GM10847 (cell line): Measurements from ENCODE around the gene SNX25.

Experiments
- POLR2A ChIP-seq: IDR thresholded peaks from 2 replicates; pipeline ENCODE4 v1.6.1; 2011; ENCODE audit not compliant: insufficient read length; ENCODE audit errors: extremely low read depth

Gene SNX25

DNA sequence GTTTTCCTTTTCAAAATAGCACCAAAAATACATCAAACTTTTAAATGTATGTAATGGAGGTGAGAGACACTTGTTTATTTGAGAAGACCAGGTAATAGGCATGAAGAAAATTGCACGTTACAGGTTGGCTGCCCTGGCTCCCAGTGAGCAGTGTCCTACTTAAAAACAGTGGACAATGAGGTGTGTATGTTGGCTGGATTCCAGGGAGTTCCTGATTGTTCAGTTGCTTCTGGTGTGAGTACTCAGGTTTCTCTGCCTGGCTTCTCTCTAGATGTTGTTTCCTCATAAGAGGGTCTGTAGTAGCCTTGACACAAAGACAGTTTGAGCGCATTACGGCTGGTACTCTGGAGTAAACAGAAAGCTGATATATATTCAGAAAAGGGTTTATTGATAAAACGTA, 29.4 kb downstream of the SNX25 start:
- TF ChIP-seq POLR2A: no peak

DNA sequence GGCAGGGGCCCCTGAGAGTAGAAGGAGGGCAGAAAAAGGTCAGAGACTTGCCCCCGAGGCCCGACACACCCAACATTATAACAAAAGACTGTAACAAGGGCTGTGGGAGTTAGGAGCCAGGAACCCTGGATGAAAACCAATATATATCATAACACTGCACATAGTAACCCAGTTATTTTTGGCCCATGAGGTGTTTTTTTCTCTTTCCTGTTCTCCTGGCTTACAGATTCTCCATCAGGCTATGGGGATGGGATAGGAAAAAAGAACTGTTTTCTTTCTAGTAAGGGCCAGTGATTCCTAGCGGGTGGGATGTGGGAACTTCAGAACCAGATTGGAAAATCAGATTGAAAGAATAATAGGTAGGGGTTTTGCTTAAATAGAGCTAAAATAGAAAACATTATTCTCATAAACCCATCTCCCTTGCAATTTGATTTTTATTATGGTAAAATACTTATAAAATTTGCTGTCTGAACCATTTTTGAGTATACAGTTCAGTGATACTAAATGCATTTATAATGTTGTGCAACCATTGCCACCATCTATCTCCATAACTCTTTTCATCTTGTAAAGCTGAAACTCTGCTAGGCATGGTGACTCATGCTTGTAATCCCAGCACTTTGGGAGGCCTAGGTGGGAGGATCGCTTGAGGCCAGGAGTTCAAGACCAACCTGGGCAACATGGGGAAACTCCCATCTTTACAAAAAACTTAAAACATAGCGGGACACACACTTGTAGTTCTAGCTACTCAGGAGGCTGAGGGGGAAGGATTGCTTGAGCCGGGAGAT, 33.5 kb downstream of the SNX25 start:
- TF ChIP-seq POLR2A: no peak

DNA sequence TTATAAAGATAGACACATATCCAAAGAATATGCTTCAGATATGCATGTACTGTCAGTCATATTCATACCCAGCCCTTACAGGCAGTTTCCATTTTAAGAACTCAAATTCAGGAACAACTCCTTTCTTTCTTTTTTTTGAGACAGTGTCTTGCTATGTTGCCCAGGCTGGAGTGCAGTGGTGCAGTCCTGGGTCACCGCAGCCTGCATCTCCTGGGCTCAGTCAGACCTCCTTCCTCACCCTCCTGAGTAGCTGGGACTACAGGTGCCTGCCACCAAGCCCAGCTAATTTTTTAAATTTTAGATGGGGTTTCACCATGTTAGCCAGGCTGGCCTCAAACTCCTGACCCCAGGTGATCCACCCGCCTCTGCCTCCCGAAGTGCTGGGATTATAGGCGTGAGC, 34.5 kb downstream of the SNX25 start:
- no peak for TF ChIP-seq POLR2A

DNA sequence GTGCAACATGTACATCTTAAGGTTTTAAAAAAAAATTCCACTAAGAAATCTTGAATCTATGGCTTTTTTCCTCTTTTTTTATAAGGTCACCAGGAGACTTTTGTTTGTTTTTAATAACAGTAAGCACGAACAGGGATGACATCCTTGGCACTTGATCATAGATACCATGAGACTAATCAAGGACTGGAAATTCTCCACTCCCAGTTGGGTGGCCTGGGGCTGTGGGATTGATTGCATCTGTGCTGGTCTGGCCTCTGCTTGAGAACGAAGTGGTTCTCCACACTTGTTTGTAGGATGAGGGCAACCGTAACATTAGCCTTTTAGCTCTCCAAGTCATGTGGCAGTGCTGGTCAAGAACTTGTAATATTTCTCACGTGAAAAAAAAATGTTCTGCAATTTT, 35.4 kb downstream of the SNX25 start:
- TF ChIP-seq POLR2A: no peak

DNA sequence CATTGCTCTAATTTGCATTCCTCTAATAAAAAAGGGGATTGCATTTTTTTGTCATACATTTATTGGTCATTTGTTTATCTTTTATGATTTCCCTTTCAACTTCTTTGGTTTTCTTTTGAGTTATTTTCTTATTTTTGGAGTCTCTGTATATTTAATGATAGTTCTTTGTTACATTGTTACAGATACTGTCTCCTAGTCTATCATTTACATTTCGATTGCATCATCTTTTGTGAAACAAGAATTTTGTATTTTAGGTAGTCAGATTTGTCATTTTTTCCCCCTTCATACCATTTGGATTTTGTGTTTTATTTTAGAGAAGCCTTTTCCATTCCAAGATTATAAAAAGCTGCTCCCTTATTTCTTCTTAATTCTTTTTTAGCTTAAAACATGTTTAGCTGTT, 37.1 kb downstream of the SNX25 start:
- TF ChIP-seq POLR2A: no peak

DNA sequence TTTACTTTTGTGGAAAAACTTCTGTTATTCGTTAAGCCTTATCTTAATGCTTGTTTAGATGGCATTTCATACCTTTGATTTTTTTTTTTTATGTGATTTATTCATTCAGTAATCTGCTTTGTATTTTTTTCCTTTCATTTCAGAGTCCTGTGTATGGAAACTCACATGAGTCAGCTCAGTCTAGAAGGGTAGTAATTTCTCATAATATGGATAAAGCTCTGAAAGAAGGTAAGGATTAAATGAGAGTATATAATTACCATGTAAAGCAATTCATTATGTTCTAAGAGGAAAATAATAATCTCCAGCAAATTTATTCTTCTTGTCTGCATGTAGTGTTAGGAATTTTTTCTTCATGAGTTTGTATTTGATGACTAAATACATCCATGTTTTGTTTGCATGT, 37.8 kb downstream of the SNX25 start:
- TF ChIP-seq POLR2A: no peak

DNA sequence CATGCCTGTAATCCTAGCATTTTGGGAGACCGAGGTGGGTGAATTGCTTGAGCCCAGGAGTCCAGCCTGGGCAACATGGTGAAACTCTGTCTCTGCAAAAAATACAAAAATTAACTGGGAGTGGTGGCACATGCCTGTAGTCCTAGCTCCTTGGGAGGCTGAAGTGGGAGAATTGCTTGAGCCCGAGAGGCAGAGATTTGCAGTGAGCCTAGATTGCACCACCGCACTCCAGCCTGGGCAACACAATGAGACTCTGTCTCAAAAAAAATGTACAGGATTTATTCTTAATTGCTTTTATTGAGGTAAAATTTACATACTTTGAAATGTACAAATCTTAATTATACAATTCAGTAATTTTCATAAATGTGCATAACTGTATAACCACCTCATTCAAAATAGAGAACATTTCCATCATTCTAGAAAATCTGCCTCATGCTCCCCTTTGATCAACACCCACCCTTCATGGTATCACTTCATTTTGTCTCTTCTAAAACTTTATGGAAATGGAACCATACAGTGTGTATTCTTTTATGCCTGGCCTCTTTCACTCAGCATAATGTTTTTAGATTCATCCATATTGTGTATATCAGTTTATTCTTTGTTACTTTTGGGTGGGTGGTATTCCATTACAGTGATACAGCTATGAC, 39.1 kb downstream of the SNX25 start:
- TF ChIP-seq POLR2A: no peak

DNA sequence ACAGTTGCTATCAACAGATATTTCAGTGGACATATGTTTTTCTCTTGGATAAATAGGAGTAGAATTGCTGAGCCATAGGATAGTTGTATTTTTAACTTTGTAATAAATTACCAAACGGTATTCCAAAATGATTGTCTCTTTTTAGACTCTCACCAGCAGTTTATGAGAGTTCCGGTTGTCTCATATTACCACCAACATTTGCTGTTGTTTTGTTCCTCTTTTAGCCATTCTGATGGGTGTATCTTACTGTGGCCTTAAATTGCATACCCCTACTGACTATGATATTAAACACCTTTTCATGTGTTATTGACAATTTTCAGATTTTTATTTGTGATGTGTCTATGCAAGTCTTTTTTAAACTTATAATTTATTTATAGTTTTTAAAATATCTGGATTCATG, 39.7 kb downstream of the SNX25 start:
- no peak for TF ChIP-seq POLR2A

DNA sequence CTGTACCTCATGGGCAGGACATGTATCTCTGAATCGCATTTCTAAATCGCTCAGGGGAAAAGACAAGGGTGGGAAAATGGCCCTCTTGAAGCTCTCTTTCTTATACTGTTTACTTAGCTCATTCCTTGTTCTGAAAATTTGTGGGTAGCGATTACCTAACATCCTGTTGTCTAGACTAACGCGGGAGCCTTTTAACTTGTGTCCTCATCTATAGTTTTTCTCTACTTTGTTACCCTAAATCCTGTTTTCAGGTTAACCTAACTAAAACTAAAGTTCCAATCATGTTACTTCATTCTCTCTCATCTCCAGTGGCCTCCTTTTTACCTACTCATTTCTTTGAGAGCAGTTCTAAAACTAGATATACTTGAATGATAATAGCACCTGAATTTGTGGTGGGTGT, 45.0 kb downstream of the SNX25 start:
- TF ChIP-seq POLR2A: no peak

DNA sequence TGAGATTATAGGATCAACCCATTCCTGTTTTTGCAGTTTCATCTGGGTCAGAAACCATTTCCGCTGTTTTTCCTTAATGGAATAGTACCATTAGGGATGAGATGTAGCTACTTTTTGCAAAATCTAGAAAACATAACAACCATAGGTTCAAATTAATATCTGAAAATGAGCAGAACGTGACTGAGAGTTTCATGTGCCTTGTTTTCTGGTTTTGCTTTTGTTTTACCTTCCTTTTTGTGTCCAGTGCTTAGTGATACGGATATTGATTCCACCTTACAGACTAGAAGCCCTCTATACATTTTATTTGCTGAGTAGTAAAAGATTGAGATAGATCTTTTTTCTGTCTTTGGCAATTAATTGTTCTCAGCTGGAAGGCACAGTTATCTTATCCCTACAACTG, 46.5 kb downstream of the SNX25 start:
- TF ChIP-seq POLR2A: no peak

DNA sequence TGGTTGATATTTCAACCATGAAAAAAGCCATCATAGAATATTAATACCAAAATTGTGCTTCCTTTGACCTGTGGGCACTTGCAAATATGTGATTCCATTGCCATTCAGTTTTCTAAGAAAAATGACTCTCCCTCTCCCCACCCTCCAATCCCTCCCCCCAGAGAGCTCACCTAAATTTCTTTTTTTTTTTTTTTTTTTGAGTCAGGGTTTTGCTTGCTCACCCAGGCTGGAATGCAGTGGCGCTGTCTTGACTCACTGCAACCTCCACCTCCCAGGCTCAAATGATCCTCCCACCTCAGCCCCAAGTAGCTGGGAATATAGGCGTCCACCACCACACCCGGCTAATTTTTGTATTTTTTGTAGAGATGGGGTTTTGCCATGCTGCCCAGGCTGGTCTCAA, 47.0 kb downstream of the SNX25 start:
- TF ChIP-seq POLR2A: no peak

DNA sequence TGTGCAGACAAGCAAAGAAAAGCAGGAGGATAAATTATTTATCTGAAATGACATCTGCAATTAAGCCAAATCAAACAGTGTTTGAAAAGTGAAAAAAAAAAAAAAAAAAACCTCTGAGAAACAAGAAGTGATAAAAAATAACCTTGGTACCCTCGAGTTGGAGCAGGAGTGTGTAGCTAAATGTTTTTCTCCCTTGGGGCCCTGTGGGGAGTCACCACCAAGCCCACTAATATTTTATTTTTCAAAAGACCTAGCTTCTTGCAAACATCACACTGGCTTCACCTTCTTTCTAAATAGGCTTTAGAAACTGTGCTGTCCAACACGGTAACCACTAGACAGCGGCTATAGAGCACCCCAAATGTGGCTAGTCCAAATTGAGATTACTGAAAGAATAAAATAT, 47.7 kb downstream of the SNX25 start:
- no peak for TF ChIP-seq POLR2A

DNA sequence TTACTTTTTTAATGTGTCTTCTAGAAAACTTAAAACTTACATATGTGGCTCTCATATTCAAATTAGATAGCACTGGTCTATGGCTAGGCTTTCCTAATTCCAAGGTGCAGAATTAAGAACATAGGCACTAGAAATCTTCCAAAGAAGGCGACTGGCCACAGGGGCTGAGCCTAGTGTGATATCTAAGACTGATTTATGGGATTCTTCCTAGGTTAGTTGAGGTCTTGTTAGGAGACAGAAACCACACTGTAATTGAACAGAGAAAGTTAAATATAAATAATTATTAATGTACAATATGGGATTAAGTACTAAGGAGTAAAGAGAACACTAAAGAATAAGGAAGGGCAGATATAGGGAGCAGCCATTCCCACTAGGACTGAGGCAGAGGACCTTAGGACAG, 48.3 kb downstream of the SNX25 start:
- TF ChIP-seq POLR2A: no peak

DNA sequence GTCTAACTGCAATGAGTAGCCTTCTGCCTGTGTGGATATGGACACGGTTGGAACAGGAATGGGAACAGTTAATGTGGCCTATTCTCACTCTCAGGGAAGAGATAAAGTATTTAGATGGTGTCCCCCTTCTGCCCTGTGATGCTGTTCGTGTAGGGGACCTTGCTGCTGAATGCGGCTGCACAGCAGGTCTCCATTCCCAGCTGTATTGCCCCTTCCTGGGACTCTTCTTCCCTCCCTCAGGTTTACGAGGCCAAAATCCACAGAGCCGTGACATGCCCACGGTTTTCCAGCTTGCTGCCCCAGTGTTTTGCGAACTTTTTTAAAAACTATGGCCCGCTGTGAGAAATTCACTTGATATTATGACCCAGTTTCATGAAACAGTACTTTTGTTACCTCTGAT, 50.3 kb downstream of the SNX25 start:
- TF ChIP-seq POLR2A: no peak

DNA sequence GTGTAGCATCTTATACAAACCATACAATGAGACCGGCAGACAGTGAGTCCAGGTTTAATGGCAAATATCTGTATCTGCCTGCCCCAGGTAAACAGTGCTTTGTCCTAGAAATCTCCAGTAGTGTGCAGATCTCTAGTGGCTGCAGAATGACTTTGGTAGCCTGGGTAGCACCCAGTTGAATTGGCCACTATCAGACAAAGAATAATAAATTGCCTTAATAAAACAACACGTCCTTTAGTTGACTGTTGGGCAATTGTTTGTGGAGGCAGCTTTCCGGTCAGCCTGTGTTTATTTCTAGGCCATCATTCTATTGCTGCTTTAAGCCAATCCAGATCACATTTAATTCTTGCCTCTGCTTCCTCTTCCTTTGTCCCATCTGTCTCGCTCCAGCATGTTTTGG, 52.5 kb downstream of the SNX25 start:
- TF ChIP-seq POLR2A: no peak

DNA sequence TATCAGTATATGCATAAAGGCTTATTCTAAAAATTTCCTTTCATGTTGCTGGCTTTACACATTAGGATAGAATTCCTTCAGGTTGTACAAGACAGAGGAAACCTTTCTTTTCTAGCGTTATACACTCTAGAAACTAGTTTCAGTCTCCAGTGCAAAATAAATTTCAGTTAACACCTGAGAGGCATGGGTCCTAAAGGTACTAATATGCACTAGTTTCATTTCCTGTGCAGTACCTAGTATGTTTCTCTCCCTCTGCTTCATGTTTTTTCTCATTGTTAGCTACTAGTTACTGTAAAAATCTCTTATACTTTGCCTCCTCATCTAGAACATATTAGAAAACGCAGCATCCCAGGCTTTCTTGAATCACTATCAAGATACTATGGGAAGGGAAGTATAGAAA, 54.0 kb downstream of the SNX25 start:
- no peak for TF ChIP-seq POLR2A

DNA sequence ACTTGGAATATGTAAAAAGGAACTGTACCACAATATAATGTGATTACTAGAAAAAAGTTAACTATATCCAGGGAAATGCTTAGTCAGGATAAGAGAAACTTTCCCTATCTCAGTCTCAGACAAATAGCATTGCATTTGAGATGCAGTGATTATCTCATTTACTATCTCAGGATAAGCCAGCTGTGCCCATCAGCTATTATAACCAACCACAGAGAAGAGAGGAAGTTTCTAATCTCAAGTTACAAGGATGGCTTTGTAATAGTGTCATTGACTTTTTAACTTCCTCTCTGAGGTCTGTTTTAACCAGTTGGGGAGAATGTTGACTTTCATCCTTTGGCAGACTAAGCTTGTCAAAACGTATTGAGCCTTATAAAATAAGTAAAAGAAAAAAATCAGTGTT, 56.5 kb downstream of the SNX25 start:
- TF ChIP-seq POLR2A: no peak
